NT2/D1 (cell line): Measurements from ENCODE around the gene NAA11.

ENCODE experiments used
- SUZ12 ChIP-seq: IDR thresholded peaks from 2 replicates; pipeline ENCODE4 v1.6.1; 2011; ENCODE audit not compliant: insufficient read length, insufficient read depth; ENCODE audit errors: extremely low read depth
- YY1 ChIP-seq: IDR thresholded peaks from 2 replicates; pipeline ENCODE4 v1.6.1; 2011; ENCODE audit not compliant: insufficient read length, insufficient read depth
- ZNF274 ChIP-seq: IDR thresholded peaks from 2 replicates; pipeline ENCODE4 v1.6.1; 2011; ENCODE audit warnings: mild to moderate bottlenecking, low read depth, low read length

DNA sequence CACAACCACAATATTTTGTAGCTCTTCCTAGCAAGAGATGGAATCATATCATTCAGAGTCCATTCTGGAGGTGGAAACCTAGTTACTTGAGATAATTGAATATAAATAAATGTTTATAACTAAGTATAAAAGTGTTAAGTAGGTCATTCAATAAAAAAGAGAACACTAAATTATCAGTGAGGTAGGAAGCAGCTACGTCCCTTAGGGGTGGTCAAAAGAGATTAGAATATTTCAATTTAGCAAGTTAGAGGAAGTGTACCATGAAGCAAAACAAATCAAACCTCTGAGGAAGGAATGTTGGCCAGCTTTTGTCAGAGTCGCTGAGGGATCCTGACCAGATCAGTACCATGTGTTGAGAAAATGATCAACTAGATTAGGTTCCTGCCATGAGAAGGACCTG lies 44.2 kb upstream of the NAA11 start:
- TF ChIP-seq YY1 (no peak), ZNF274 (no peak), SUZ12 (no peak)
